Right cardiac atrium (tissue), 5 donors: Measurements from ENCODE around the gene TST. TPM values are rescaled to one million over a fixed set of nuclear protein-coding genes. Genes with fewer than 3 reads are reported as not detected.

Experiments used
- ATAC-seq, 2 donors: fragments of 200-7000 bp; cut with Tn5 transposase; one replicate each; pipeline versions ENCODE4 v1.8.0 to v1.9.1; 2020; ENCODE audit warnings: moderate library complexity in 2 of 2, mild to moderate bottlenecking in 1 of 2
- DNase-seq, 3 donors: peaks; one replicate each; pipeline ENCODE4 v3.0.0-alpha.2; 2020
- H3K27ac ChIP-seq: one replicate; pipeline ENCODE4 v1.5.1; 2013; ENCODE audit warnings: mild to moderate bottlenecking, low read length, control low read depth, moderate library complexity
- H3K27me3 ChIP-seq: one replicate; pipeline ENCODE4 v1.6.1; 2013; ENCODE audit not compliant: control insufficient read depth, insufficient read depth
- H3K4me1 ChIP-seq: one replicate; pipeline ENCODE4 v1.6.1; 2013; ENCODE audit warnings: low read length; ENCODE audit not compliant: control insufficient read depth, insufficient read depth
- H3K4me3 ChIP-seq: one replicate; pipeline ENCODE4 v1.5.1; 2013; ENCODE audit warnings: low read length, control low read depth
- H3K9me3 ChIP-seq: one replicate; pipeline ENCODE4 v1.6.1; 2013; ENCODE audit warnings: low read length; ENCODE audit not compliant: control insufficient read depth
- WGBS: extraction: QIAGEN DNeasy Blood & Tissue Kit; methylation state at CpG from one replicate; pipeline ENCODE4 v1.1.7; 2013; 5-methylcytosine and 5-hydroxymethylcytosine counted together
- intact Hi-C, 4 donors: fragments of 100-400 bp; cut with DNase I; formaldehyde crosslinking; loops; one replicate each; pipeline versions ENCODE4 v1.11.0 to v1.14.0; 2022 to 2023
- polyA plus RNA-seq: library from polyadenylated mRNA; stranded (reverse); fragments of 200-250 nt; gene quantifications from one replicate; pipeline ENCODE4 v1.2.3, GENCODE V29; 2013
- total RNA-seq, 4 donors: library from RNA; stranded (reverse); fragmentation: NEBNext Ultra II Directional; extraction: Animal tissue kit (Norgen Biotek cat#: 25700); gene quantifications; one replicate each; pipeline ENCODE4 v1.2.1, GENCODE V29; 2021
- donor health status: healthy with polysubstance abuse.
- donor health status: DM: no; HTN: yes; CAD: no.
- donor health status: DM: no; HTN: no; CAD: no.
- donor health status: DM: no; HTN: yes; CAD: no; lungs with severe emphysema.
- donor health status: DM: yes; HTN: yes; CAD: no.

Gene TST
- total and polyA plus RNA-seq, 5 donors = 31.7 to 67.9 (median 36.7) TPM

DNA sequence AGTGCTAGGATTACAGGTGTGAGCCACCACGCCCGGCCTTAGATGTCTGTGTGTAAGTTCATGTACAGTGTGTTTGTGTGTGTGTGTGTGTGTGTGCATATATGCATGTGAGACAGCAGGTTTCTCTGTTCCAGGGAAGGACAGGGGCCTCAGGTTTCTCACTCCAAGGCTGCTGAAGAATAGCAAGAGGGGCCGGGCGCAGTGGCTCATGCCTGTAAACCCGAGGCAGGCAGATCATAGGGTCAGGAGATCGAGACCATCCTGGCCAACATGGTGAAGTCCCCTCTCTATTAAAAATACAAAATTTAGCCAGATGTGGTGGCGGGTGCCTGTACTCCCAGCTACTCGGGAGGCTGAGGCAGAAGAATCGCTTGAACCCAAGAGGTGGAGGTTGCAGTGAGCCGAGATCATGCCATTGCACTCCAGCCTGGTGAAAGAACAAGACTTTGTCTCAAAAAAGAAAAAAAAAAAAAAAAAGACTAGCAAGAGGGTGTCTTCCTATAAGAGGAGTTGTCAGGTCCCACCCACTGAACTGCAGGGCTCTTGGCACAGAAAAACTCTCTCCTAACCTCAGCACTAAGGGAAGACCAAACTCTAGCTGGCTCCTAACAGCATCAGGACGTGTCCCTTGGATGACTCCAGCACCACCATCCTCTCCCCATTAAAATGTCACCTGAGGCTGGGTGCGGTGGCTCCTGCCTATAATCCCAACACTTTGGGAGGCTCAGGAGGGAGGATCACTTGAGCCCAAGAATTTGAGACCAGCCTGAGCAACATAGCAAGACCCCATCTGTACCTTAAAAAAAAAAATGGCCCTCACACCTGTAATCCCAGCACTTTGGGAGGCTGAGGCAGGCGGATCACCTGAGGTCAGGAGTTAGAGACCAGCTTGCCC, 40.0 kb downstream of the TST start:
- Histone ChIP-seq H3K27me3 (no peaks in the 10 kb centered on the region), H3K9me3 (no peaks in the 10 kb centered on the region), H3K4me1 (no peaks in the 10 kb centered on the region), H3K4me3 (no peak overlapping the region), H3K27ac (no peak overlapping the region)
- DNase-seq = no peak
- 90% methylated on average over 13 of the region's 13 CpGs for WGBS
- ATAC-seq = no peak
- intact Hi-C loops = loop anchor here in 3 of 4 donors (5.0 to 10.0 kb wide), 4 partner anchors 104 to 197 kb away; partner anchors contain the start of gene NCF4 (in 1 of the 3)

DNA sequence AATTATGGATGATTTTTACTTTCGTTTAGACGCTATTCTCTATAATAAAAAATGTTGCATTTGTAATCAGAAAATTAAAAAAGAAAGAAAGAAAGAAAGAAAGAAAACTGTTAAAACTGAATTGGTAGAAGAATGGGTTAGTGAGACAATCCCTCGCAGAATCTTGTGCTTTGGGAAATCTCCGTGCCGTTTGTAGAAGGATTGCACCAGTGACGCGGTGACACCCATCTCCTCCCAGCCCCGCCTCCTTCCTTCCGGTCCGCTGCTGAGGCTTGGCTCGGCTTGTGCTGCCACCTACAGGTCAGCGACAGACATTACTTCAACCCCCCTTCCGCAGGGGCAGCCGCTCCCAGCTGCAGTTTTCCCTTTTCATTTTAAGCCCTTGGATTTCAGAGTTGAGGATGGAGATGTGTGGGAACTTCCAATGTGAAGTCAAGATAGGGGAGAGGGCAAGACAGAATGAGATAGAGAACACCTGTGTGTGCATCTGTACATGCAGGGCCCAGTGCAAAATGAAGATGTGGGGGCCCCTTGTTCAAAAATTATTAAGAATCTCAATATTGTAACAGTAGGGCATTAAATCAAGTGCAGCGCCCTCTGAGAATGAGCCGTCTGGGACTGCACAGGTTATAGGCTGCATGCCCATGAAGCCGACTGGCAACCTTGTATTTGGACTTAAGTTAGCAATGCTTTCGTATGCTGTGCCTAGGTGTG, 41.1 kb downstream of the TST start:
- H3K4me3 ChIP-seq = peak overlapping the region; percentile 39
- no peak overlapping the region for H3K27ac ChIP-seq
- peak; percentile 92 to 96 (median 95) for DNase-seq
- H3K4me1 ChIP-seq = no peaks in the 10 kb centered on the region
- intact Hi-C loops = loop anchor here in 3 of 4 donors (5.0 to 10.0 kb wide), 4 partner anchors 103 to 196 kb away; partner anchors contain the start of gene NCF4 (in 1 of the 3)
- WGBS = 15% methylated on average over 18 of the region's 18 CpGs
- no peaks in the 10 kb centered on the region for H3K9me3 ChIP-seq
- ATAC-seq = peak; percentile 96 to 97
- H3K27me3 ChIP-seq = no peaks in the 10 kb centered on the region

DNA sequence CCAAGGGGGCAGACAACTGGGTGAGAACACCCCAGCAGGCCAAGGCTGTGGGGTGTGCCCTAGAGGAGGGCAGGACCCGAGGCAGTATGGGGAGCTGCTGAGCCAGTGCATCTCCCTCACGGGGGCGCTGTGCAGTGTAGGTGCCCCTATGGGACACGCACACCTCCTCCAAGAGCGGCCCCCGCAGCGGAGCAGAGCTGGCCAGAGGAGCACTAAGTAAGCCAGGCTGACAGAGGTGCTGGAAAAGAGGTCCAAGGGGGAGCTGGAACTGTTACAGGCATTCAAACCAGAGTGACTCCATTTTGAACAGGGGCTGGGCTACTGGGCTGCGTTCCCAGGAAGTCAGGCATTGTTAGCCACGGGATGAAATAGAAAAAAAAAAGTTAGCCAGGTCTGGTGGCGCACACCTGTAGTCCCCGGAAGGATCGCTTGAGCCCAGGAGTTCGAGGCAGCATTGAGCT, 41.8 kb downstream of the TST start:
- DNase-seq (peak; percentile 51 to 84 (median 84)), ATAC-seq (peak; percentile 73 to 77)
- Histone ChIP-seq H3K4me3 (peak overlapping the region; percentile 39), H3K4me1 (no peaks in the 10 kb centered on the region), H3K27ac (no peak overlapping the region), H3K9me3 (no peaks in the 10 kb centered on the region), H3K27me3 (no peaks in the 10 kb centered on the region)
- 21% methylated on average over 13 of the region's 13 CpGs for WGBS
- intact Hi-C loops = loop anchor here in 3 of 4 donors (5.0 to 10.0 kb wide), 4 partner anchors 103 to 195 kb away; partner anchors contain the start of gene NCF4 (in 1 of the 3)

DNA sequence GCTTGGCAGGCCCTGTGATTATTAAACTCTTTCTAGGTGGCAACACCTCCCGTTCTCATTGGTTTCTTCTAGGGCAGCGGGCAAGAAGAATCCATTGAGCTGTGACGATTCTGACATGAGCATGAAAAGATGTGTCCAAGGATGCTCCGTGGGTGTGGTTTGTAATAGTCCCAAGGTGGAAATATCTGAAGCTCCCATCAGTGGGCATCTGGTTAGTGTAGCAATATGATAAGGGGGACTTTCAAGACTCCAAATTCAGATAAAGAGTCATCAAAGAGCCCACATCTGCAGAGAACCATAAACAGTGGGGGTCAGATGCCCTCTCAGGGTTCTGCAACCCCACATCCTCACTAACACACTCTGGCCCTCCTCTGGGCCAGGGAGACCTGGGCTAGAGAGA, 42.6 kb downstream of the TST start:
- 90% methylated on average over 4 of the region's 4 CpGs for WGBS
- H3K4me3 ChIP-seq = no peak overlapping the region
- intact Hi-C loops = loop anchor here in 3 of 4 donors (5.0 to 10.0 kb wide), 4 partner anchors 102 to 194 kb away; partner anchors contain the start of gene NCF4 (in 1 of the 3)
- H3K4me1 ChIP-seq = no peaks in the 10 kb centered on the region
- no peaks in the 10 kb centered on the region for H3K9me3 ChIP-seq
- no peak overlapping the region for H3K27ac ChIP-seq
- ATAC-seq = no peak
- DNase-seq = no peak
- no peaks in the 10 kb centered on the region for H3K27me3 ChIP-seq

DNA sequence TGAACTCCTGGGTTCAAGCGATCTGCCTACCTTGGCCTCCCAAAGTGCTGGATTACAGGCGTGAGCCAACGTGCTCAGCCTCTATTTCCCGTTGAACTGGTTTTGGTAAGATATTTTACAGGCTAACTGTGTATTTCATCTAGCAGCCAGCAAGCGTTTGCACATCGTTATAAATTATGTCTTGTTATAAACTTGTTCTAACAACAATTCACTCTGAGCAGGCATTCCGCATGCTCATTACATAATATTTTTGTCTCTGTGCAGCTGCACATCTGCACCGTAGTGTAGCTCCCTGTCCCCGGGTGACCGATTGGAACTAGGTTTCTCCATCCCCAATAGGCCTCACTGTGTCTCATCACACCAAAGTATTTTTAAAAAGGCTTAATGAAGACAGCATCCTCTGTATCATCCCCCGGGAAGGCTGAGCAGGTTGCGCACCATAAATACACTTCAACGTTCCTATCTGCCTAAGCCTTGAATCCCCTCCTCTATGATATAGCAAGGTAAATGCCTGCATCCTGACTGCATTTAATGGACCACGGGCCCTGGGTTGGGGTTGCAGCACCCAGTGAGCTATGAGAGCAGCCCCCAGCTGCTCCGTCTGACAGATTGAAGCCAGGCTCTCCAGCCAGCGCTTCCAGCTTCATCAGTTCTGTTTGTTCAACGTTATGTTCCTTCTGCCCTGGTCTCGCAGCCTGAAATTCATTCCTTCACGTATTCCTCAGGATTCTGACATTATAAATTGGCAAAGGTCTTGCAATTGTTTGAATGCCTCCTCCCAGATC, 47.7 kb downstream of the TST start:
- no peak overlapping the region for H3K4me3 ChIP-seq
- no peaks in the 10 kb centered on the region for H3K4me1 ChIP-seq
- H3K9me3 ChIP-seq = no peaks in the 10 kb centered on the region
- ATAC-seq = no peak
- DNase-seq = no peak
- H3K27me3 ChIP-seq = no peaks in the 10 kb centered on the region
- 75% methylated on average over 19 of the region's 19 CpGs for WGBS
- H3K27ac ChIP-seq = no peak overlapping the region
- intact Hi-C loops = loop anchor here in 2 of 4 donors (10.0 kb wide), 3 partner anchors 97 to 187 kb away; partner anchors contain the start of gene NCF4 (in 1 of the 2)

DNA sequence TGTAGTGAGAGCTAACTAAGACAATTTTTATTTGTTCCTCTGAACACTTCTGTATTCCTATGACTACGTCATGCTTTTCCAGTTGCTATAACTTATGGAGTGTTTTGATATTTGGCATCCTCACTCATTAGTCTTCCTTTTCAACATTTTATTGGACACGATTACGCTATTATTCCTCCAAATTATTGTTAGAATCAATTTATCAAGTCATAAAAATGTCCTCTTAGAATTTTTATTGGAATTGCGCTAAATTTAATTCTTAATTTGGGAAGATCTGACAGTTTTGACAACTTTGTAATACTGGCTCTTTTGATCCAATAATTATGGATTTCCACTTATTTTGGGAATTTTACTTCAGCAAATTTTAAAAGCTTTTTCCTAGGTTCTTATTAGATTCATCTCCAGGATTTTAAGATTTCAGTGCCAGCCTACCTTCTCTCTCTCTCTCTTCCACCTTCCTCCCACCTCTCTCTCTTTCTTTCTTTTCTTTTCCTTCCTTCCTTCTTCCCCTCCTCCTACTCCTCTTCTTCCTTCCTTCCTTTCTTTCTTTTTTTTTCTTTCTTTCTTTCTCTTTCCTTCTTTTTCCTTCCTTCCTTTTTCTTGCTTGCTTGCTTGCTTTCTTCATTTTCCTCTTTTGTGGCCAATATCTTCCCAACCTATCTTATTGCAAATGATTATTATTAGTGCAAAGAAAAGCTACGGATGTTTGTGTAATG, 50.8 kb downstream of the TST start:
- 88% methylated on average over 5 of the region's 5 CpGs for WGBS
- no peaks in the 10 kb centered on the region for H3K27me3 ChIP-seq
- H3K4me3 ChIP-seq = no peak overlapping the region
- no peaks in the 10 kb centered on the region for H3K4me1 ChIP-seq
- no peak overlapping the region for H3K27ac ChIP-seq
- intact Hi-C loops = no loop called here
- H3K9me3 ChIP-seq = no peaks in the 10 kb centered on the region
- DNase-seq (no peak), ATAC-seq (no peak)

DNA sequence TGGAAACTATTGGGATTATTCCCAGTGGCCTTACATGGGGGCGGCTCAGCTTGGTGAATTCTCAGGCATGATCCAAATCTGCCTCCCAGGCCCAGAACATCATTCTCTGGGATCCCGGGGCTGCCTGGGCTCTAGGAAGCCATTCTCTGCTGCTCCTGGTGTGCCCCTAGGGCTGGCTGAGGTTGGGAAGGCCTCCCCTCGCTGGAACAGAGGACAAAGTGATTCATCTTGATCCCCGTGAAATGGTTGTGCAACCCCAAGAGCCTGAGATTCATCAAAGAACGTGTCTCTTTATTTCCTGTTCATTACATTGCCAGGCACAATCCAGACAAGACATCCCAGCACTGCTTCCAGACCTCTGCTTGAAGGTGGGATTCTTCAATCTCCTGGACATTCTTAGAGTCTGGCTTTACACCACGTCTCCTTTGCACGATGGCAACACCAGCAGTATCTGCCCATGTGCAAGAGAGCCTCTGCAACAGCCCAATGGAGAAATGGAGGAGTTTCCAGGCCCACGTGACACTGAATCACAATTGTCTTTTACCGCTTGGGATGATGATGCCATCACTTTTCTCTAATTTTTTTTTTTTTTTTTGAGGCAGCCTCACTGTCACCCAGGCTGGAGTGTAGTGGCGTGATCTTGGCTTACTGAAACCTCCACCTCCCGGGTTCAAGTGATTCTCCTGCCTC, 52.3 kb downstream of the TST start:
- 80% methylated on average over 11 of the region's 11 CpGs for WGBS
- Histone ChIP-seq H3K9me3 (no peaks in the 10 kb centered on the region), H3K27ac (no peak overlapping the region), H3K4me1 (no peaks in the 10 kb centered on the region), H3K4me3 (no peak overlapping the region), H3K27me3 (no peaks in the 10 kb centered on the region)
- DNase-seq (no peak), ATAC-seq (no peak)
- intact Hi-C loops = no loop called here

DNA sequence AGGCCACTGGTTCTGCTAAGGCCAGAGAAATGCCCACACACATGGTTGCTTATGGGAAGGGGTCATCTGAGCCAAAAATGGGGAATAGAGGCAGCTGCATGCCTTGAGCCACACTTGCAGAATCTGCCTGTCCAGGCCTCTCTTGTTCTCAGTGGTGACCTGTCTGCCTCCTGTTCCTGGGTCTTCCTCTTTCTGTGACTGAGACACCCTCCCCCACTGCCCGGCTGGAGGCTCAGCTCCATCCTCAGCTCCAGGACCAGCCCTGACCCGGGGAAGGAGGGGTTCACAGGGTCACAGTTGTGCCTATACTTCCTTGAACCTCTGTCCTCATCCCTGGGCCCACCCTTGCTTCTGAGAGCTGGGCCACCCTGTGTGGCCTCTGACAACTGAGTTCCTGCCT, 53.6 kb downstream of the TST start:
- H3K27ac ChIP-seq = no peak overlapping the region
- ATAC-seq (no peak), DNase-seq (no peak)
- H3K4me3 ChIP-seq = no peak overlapping the region
- no peaks in the 10 kb centered on the region for H3K4me1 ChIP-seq
- WGBS = 64% methylated on average over 2 of the region's 2 CpGs
- H3K27me3 ChIP-seq = peaks cover 3% of the 10 kb centered on the region
- intact Hi-C loops = no loop called here
- no peaks in the 10 kb centered on the region for H3K9me3 ChIP-seq

DNA sequence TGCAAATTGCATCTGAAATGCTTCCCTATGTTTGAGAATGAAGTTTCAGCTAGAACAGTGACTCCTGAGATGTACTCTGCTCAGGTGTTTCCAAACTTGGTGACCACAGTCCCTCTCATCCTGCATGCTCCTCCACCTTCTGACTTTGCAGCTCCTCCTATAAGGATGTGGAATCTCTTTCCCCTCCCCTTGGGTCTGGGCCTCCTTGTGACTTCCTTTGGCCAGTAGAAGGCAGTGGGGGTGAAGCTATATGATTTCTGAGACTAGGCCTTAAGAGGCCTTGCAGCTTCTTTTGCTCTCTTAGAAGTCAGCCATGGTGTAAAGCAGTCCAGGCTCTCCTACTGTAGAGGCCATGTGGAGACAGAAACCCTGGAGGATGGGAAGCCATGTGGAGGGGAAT, 55.1 kb downstream of the TST start:
- DNase-seq = no peak
- no peak overlapping the region for H3K27ac ChIP-seq
- no peak for ATAC-seq
- no peak overlapping the region for H3K4me3 ChIP-seq
- peaks cover 3% of the 10 kb centered on the region for H3K27me3 ChIP-seq
- intact Hi-C loops = no loop called here
- no peaks in the 10 kb centered on the region for H3K4me1 ChIP-seq
- no peaks in the 10 kb centered on the region for H3K9me3 ChIP-seq
